Natural killer cell (primary cell): ENCODE data around the gene NDE1. TPM values are rescaled to one million over a fixed set of nuclear protein-coding genes. Genes with fewer than 3 reads are reported as not detected.

Experiments
- ATAC-seq, 3 donors: fragments of 150-1000 bp in 2 of 3; fragments of 200-7000 bp in 1 of 3; cut with Tn5 transposase; 1 replicate in 1 of 3; 2 replicates in 2 of 3; pipeline ENCODE4 v1.10.0; 2021; ENCODE audit warnings: mild to moderate bottlenecking in 2 of 3, moderate library complexity in 2 of 3
- DNase-seq, 2 donors: peaks; one replicate each; pipeline versions ENCODE4 v3.0.0 to v3.0.0-alpha.2; 2013 to 2021; ENCODE audit warnings: mixed read lengths in 1 of 2
- H3K27ac ChIP-seq: one replicate; pipeline ENCODE4 v1.5.1; 2013; ENCODE audit warnings: mild to moderate bottlenecking, low read length
- H3K27me3 ChIP-seq: one replicate; pipeline ENCODE4 v1.6.1; 2013; ENCODE audit warnings: low read length; ENCODE audit not compliant: control insufficient read depth, insufficient read depth
- H3K36me3 ChIP-seq: one replicate; pipeline ENCODE4 v1.6.1; 2013; ENCODE audit warnings: low read length; ENCODE audit not compliant: control insufficient read depth, insufficient read depth
- H3K4me1 ChIP-seq: one replicate; pipeline ENCODE4 v1.6.1; 2013; ENCODE audit warnings: low read length; ENCODE audit not compliant: control insufficient read depth, insufficient read depth
- H3K4me3 ChIP-seq: one replicate; pipeline ENCODE4 v1.5.1; 2013; ENCODE audit warnings: low read length
- H3K9me3 ChIP-seq: one replicate; pipeline ENCODE4 v1.6.1; 2013; ENCODE audit warnings: low read length; ENCODE audit not compliant: control insufficient read depth, insufficient read depth
- H3K27ac Mint-ChIP-seq, 2 donors: one replicate each; pipeline ENCODE4 v1.8.0; 2022; ENCODE audit warnings: mild to moderate bottlenecking in 2 of 2, mixed read lengths in 2 of 2, moderate library complexity in 1 of 2
- H3K27me3 Mint-ChIP-seq, 2 donors: one replicate each; pipeline ENCODE4 v1.8.0; 2022; ENCODE audit warnings: low read depth in 2 of 2, mixed read lengths in 2 of 2
- H3K36me3 Mint-ChIP-seq: one replicate; pipeline ENCODE4 v1.8.0; 2022; ENCODE audit warnings: mixed read lengths
- H3K4me1 Mint-ChIP-seq, 2 donors: one replicate each; pipeline ENCODE4 v1.8.0; 2022; ENCODE audit warnings: mixed read lengths in 2 of 2
- H3K4me3 Mint-ChIP-seq: one replicate; pipeline ENCODE4 v1.8.0; 2022; ENCODE audit warnings: mild to moderate bottlenecking, moderate library complexity, mixed read lengths
- H3K9me3 Mint-ChIP-seq, 2 donors: one replicate each; pipeline ENCODE4 v1.8.0; 2022; ENCODE audit warnings: mixed read lengths in 2 of 2
- CTCF ChIP-seq: fragments of 200-600 bp; IDR thresholded peaks from one replicate; pipeline ENCODE4 v1.8.0; 2022; ENCODE audit warnings: antibody characterized with exemption
- WGBS: methylation state at CpG from one replicate; pipeline ENCODE4 v1.1.7; 2013; ENCODE audit warnings: missing lambda C conversion rate; ENCODE audit not compliant: insufficient coverage; 5-methylcytosine and 5-hydroxymethylcytosine counted together
- intact Hi-C: fragments of 100-400 bp; cut with micrococcal nuclease; formaldehyde crosslinking; loops from one replicate; pipeline ENCODE4 v1.14.2; 2022
- total RNA-seq, 4 donors: library from RNA; stranded (reverse); fragments of 120-200 nt in 1 of 4; gene quantifications; one replicate each; pipeline versions ENCODE4 v1.2.3 to v1.2.4, GENCODE V29; 2013 to 2022

NDE1 gene
- total RNA-seq, 3 donors from 2014 or later (not counting 1 experiment from before 2014, with no cell fraction given): 104 to 118 (median 114) TPM

- Histone ChIP-seq H3K36me3 (peaks cover 10% of the 10 kb centered on the region), H3K27ac (no peak overlapping the region), H3K4me3 (no peak overlapping the region), H3K4me1 (peaks cover 10% of the 10 kb centered on the region), H3K27me3 (no peaks in the 10 kb centered on the region), H3K9me3 (no peaks in the 10 kb centered on the region)
- TF ChIP-seq CTCF: no peak
- intact Hi-C loops: no loop called here
- DNase-seq (no peak), ATAC-seq (no peak)
- Mint-ChIP-seq H3K4me1 (peaks cover 23 to 30% of the 10 kb centered on the region in 2 donors), H3K27ac (no peak overlapping the region), H3K4me3 (no peak overlapping the region), H3K9me3 (no peaks in the 10 kb centered on the region), H3K36me3 (no peaks in the 10 kb centered on the region), H3K27me3 (no peaks in the 10 kb centered on the region)
- WGBS: 96% methylated on average over 7 of the region's 7 CpGs
Observed at GRCh38 chr16:15708997-15709396, 59.0 kb downstream of the NDE1 start.

- no peaks in the 10 kb centered on the region for H3K9me3 ChIP-seq
- Mint-ChIP-seq H3K4me3 (no peak overlapping the region), H3K36me3 (no peaks in the 10 kb centered on the region), H3K4me1 (peaks cover 7 to 31% of the 10 kb centered on the region in 2 donors), H3K27ac (peak overlapping the region; percentile 31 to 65), H3K27me3 (no peaks in the 10 kb centered on the region), H3K9me3 (no peaks in the 10 kb centered on the region)
- no peak for DNase-seq
- H3K27ac ChIP-seq: no peak overlapping the region
- no peaks in the 10 kb centered on the region for H3K4me1 ChIP-seq
- no peak for TF ChIP-seq CTCF
- H3K4me3 ChIP-seq: no peak overlapping the region
- peaks cover 5% of the 10 kb centered on the region for H3K36me3 ChIP-seq
- no peak for ATAC-seq
- H3K27me3 ChIP-seq: no peaks in the 10 kb centered on the region
- 97% methylated on average over 29 of the region's 29 CpGs for WGBS
- intact Hi-C loops: no loop called here
Observed at GRCh38 chr16:15714393-15715172, 64.5 kb downstream of the NDE1 start.

- 99% methylated on average over 5 of the region's 5 CpGs for WGBS
- Mint-ChIP-seq H3K4me3 (no peak overlapping the region), H3K27ac (no peak overlapping the region), H3K4me1 (peaks cover 7 to 31% of the 10 kb centered on the region in 2 donors), H3K36me3 (no peaks in the 10 kb centered on the region), H3K9me3 (no peaks in the 10 kb centered on the region), H3K27me3 (no peaks in the 10 kb centered on the region)
- TF ChIP-seq CTCF: no peak
- no peak for ATAC-seq
- DNase-seq: no peak
- intact Hi-C loops: no loop called here
- peaks cover 8% of the 10 kb centered on the region for H3K36me3 ChIP-seq
- no peaks in the 10 kb centered on the region for H3K9me3 ChIP-seq
- H3K27me3 ChIP-seq: no peaks in the 10 kb centered on the region
- H3K27ac ChIP-seq: no peak overlapping the region
- H3K4me1 ChIP-seq: no peaks in the 10 kb centered on the region
- no peak overlapping the region for H3K4me3 ChIP-seq
Observed at GRCh38 chr16:15715221-15715620, 65.2 kb downstream of the NDE1 start.
